COLO668 (cell line): Measurements from ENCODE around the gene ZWILCH.
"Not testable (repeated sequence)": the region's sequence is repeated elsewhere in the genome, so short reads cannot be mapped to it uniquely, and the experiment has no call there.

Experiments
- DNase-seq: peaks from one replicate; lab custom pipeline; 2025; ENCODE audit not compliant: unreplicated experiment; lab: John Stamatoyannopoulos, UW

Gene ZWILCH

GRCh38 chr15:66486887-66487286, 18.2 kb upstream of the ZWILCH start:
- DNase-seq, result no peak

DNA sequence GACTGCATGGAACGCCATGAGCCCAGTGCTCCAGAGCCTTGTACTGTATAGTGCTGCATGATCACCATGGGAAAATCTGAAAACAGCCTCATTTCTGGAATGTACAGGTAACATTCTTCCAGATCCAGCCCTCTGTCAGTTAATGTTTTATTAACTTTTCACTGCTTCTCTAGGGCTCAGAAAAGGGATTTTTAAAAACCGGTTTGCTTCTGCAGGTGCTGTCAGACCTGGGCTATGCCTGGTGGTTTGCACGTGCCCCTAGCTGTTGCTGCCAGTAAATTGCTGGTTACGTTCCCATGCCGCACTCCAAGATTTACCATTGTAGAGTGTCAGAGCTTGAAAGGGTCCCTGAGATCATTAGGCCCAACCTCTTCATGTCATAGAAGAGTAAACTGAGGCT, 16.6 kb upstream of the ZWILCH start:
- no peak for DNase-seq

DNA sequence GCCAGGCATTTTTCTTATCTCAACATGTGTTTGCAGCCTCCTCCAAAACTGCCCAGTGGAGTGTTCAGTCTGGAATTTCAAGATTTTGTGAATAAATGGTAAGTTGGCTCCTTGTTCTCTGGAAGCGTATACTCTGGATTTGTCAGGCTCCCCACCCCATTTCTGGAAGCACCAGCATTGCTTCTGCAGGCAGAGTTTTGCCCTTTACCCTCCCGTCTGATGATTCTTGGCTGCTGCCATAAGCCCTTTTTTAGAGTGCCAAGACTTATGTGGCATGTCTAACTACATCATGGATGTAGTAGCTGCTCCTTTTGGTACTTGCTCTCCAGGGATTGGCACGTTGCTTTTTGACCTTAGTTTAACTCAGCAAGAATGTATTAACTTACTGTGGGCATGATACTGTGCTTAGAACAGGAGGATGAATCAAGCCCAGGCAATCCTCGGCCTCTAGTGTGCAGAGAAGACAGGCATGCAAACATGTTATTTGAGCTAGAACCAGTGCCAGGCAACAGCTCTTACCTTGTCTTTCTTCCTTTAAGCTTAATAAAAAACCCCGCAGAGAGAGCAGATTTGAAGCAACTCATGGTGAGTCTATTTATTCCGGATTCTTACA, 15.8 kb upstream of the ZWILCH start:
- DNase-seq, result no peak

GRCh38 chr15:66491846-66492245, 13.3 kb upstream of the ZWILCH start:
- DNase-seq, result no peak

DNA sequence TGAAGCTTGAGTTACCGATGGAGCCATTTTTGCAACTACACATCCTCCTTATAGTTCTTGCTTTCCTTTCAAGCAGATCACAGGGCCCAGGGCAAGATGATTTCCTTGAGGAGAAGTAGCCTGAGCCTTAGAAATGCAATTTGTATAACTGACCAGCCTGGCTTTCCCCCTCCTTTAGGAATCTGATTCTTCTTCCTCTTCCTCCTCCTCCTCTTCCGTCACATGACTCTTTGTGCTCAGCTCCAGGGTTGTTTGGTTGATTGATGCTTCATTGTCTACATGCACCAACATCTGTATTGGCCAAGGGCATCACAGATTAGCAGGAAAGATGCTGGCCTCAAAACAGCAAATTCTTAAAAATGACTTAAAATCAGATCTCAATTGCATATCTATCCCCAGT, 10.9 kb upstream of the ZWILCH start:
- no peak for DNase-seq

DNA sequence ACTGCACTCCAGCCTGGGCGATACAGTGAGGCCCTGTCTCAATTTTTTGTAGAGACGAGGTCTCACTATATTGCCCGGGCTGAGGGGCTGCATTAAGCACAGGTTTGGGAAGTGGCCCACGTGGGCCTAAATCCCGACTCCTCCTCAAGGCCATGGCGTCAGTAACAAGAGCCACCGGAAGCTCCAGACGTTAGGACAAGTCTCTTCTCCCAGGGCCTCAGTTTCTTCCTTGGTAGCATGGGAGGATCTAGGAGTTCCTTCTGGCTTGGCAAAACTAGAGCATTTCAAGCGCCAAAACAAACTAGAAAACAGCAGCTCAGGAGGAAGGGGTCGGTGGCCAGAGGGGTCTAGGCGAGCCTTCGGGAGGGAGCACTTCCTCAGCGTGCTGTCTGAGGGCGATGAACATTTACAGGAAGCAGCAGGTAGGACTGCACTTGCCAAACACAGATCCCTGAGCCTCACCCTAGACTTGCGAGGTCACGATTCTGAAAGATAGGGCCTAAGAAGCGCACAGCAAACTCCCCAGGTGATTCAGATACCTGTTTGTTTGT, 8.1 kb upstream of the ZWILCH start:
- DNase-seq, result peak; percentile 23

DNA sequence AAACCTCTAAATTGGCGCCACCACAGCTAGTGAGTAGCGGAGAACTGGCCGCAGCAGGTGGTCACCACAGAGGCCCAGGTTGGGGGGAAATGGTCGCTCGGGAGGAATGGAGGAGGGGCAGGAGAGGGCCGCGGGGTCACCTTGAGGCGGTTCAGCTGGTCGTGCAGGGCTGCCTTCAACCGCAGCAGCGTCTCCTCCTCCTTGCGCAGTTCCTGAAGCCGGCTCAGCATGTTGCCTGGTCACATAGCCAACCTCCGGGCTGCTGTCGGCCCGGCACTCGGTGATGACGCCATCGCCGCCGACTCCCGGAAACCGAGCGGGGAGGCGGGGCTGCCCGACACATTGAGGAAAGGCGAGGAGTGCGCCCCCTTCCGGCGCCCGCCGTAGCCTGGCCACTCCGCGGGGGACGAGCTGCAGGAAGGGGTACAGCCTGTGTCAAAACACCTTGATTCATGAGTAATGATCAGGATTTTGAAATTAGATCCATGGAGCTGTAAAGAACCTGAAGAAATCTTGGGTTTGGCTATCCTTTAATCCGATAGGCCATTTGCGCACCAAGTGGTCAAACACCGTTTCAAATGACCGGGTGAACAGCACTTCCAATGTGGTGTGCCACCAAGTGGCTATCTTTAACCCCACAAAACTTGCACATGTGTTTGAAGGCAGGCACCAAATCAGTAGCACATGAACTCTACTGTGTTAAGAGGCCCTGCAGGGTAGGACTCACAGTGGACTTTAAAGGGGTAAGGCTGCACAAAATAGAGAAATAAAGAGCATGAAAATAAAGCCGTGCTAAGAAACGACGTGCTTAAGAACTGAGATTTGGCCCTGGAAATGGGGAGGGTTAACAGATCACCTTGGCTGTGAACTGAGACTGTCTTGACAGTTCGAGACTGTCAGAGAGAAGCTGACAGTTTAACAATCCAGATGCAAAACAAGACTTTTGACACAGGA, 7.3 kb upstream of the ZWILCH start, which contains the start of gene SNAPC5:
Gene SNAPC5 (minus strand): TSS at position 261 of the 954 bp plus-strand sequence. CDS start 31 bp downstream, at position 230.
- DNase-seq, result peak; percentile 96

- no peak for DNase-seq
These were observed 6.4 kb upstream of the ZWILCH start for GRCh38 chr15:66498501-66499386.

DNA sequence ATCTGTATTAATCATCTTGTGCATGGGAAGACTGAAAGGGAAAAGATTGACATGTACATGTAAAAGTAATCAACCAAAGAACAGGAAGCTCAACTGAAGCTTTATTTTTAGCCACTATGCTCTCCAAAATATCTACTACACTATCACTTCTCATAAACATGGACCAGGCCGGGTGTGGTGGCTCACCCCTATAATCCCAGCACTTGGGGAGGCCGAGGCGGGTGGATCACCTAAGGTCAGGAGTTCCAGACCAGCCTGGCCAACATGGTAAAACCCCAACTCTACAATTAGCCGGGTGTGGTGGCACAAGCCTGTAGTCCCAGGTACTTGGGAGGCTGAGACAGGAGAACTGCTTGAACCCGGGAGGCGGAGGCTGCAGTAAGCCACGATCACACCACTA, 4.8 kb upstream of the ZWILCH start:
- DNase-seq, result not testable (repeated sequence)

DNA sequence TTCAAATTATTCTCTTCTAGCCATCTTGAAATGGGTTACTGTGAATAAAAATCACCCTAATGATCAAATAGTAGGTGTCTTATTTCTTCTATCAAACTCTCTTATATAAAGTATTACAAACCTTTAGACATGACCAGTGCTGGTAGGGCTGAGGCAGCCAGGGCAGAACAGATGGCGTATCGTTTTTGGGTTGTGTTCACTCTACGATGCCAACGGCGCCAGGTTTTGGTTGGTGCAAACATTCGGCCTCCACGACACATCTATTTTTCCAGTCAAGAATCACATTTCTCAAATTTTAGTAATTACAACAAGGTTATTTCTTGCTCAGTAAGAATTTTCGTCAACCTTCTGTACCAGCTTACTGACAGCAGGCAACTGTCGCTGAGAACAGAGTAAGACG, 2.6 kb upstream of the ZWILCH start:
- DNase-seq, result no peak

- not testable (repeated sequence) for DNase-seq
These were observed 2.0 kb upstream of the ZWILCH start for GRCh38 chr15:66503041-66503648.

DNA sequence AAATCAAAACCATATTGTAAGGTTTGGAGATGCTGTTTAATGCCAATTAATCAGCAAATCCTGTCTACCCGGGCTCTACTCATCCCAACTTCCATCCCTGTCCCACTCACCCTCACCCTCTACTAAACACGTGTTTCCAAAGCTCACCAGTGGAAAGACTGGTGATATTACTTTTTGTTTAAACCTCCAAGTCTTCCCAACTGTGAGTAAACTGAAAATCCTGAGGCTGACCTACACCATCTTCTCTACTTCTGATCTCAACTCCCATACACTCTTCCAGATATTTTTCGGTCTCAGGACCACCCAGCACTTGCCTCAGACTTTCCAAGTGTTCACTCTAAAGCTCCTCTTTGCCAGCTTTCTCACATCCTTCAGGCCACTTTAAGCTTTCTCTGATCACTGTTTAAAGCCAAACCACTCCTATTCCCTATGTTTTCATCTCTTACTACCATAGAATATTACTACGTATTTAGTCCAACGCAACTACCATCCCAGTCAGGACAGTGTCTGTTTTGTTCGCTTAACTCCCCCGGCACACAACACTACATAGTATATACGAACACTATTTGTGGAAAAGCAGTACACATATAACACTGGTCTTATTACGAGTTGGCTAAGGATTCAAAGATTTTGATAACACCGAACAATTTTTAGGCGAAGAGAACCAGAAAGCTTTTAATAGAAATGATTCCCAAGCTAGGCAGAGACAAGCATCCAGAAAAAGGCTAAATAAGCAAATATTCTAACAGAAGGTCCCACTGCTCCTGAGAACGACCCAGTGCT, 1.2 kb upstream of the ZWILCH start:
- DNase-seq, result no peak

DNA sequence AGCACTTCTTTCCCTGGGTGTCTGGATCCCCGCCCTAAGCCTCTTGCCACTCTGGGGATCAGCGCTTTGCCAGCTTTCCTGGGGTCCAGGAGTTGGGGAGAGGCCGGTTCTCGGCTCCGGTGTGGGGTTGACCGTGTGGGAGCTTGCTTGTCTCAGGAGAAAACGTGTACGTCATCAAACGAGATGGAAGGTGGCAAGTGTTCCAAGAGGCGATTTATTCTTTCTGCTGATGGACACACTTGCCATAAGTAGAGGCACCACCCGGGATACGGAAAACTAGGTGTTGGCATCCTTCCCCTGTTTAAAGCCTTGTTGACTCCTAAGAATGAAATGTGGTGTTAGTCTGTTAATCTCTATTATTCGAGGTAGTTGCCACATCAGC, 295 bp downstream of the ZWILCH start:
- no peak for DNase-seq

DNA sequence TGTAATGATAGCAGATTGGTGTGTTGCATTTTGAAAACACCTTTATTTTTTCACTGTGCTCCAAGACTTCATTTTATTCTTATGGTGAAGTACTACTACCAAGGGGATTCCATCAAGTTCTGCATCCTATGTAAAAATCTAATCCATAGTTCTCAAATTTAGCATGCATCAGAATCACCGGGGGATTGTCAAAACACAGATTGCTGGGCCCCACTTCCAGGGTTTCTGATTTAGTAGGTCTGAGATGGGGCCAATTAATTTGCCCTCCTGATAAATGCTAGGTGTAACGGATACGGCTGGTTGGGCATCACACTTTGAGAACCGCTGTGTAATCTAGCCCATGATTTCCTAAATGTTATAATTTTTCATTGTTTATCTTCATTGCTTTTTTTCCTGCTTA, 692 bp downstream of the ZWILCH start:
- DNase-seq, result no peak

DNA sequence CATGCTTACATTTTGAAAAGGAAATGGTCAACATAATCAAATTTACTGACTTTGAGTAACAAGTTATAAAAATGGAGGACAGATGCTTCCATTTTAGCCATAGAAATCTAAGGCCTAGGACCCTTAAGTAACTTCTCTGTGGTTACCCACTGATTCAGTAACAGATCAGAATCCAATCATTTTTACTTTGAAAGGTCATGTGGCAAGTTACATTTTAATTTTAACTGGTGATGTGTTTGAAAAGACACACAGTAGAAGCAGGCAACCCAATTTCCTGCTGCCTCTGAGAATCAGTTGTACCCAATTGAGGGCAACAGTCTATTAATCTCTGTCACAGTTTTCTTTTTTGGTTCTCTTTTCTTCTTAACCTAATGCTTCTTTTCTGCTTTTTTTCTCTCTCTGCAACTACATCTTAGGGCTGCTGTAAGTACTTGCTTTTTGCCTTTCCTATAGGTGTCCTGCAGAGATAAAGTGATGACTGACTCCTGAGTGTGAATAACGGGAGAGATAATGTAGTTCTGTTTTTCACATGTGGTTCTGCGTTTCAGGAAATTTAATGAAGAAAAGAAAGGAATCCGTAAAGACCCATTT, 3.3 kb downstream of the ZWILCH start:
- no peak for DNase-seq

GRCh38 chr15:66514586-66514985, 9.5 kb downstream of the ZWILCH start:
- DNase-seq, result no peak

DNA sequence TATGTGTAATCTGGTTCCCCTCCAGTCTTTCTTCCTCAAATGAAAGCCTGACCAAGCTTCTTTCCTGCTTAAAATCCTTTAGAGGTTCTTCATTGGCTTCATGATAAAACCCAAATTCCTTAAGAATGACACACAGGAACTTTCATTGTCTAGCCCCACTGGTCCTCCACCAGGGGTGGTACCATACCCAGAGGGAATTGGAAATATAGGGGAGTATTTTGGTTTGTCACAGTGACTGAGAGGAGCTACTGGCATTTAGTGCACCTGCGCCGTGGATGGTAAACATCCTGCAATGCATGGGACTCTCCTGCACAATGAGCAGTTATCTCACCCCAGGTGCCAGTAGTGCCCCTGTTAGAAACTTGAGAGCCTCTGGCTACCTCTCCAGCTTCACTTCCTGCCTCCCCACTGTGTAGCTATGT, 10.8 kb downstream of the ZWILCH start:
- peak; percentile 27 for DNase-seq

GRCh38 chr15:66523926-66524325, 18.8 kb downstream of the ZWILCH start:
- no peak for DNase-seq

GRCh38 chr15:66524838-66525237, 19.7 kb downstream of the ZWILCH start:
- DNase-seq, result no peak
